Measurements from ENCODE around the gene ROPN1.
"Not testable (repeated sequence)": the region's sequence is repeated elsewhere in the genome, so short reads cannot be mapped to it uniquely, and the experiment has no call there.

- TF ChIP-seq POLR2A, POU2F2 (IDR thresholded peaks at IDR 0.05; ENCODE audit: low read depth, low read length): not testable (repeated sequence)
These were observed 9.4 kb upstream of the ROPN1 start for GRCh38 chr3:124001366-124001765.
